ENCODE data around the gene VPS50. TPM values are rescaled to one million over a fixed set of nuclear protein-coding genes. Genes with fewer than 3 reads are reported as not detected.
A peak's percentile ranks its signal among the peaks of the same experiment; 100 is the strongest.

VPS50 gene
- total RNA-seq, 4 donors from 2014 or later: 17.2 to 52.2 (median 34.3) TPM

GRCh38 chr7:93245525-93246432 lies 13.6 kb downstream of the VPS50 start:
- intact Hi-C loops (cut with DNase I; ENCODE audit: low total_unique reads): no loop called here
- peak overlapping the region in 1 of 4 donors; percentile 6 for H3K4me3 ChIP-seq

GRCh38 chr7:93249491-93250148 lies 17.5 kb downstream of the VPS50 start:
- Histone ChIP-seq H3K9me3 (no peaks in the 10 kb centered on the region), H3K27ac (no peak overlapping the region), H3K4me1 (peaks cover 3% of the 10 kb centered on the region in 2 donors), H3K4me3 (no peak overlapping the region), H3K27me3 (no peaks in the 10 kb centered on the region), H3K36me3 (no peaks in the 10 kb centered on the region)
- DNase-seq (no peak), ATAC-seq (no peak)
- in situ Hi-C loops (cut with MboI; ENCODE audit: low sequenced_read_pairs in 4 of 4) (loop anchor here in 1 of 4 donors (25.0 kb wide), 1 partner anchor 763 kb away; the partner anchor contains the start of gene BET1), intact Hi-C loops (cut with DNase I; ENCODE audit: low total_unique reads) (no loop called here)
- TF ChIP-seq CTCF (IDR thresholded peaks at IDR 0.05 in 4 of 5, conservative IDR thresholded peaks at IDR 0.05 in 1 of 5) (no peak), POLR2A (IDR thresholded peaks at IDR 0.05) (no peak)

More at GRCh38 chr7:93245525-93246432, 13.6 kb downstream of the VPS50 start:
- TF ChIP-seq POLR2A (IDR thresholded peaks at IDR 0.05): no peak
- peak in 4 of 5 experiments; percentile 14 to 67 (median 52) for TF ChIP-seq CTCF (IDR thresholded peaks at IDR 0.05 in 4 of 5, conservative IDR thresholded peaks at IDR 0.05 in 1 of 5)
- in situ Hi-C loops (cut with MboI; ENCODE audit: low sequenced_read_pairs in 4 of 4): loop anchor here in 1 of 4 donors (25.0 kb wide), 1 partner anchor 767 kb away; the partner anchor contains the start of gene BET1
- Histone ChIP-seq H3K4me1 (peaks cover 3% of the 10 kb centered on the region in 2 donors), H3K9me3 (no peaks in the 10 kb centered on the region), H3K27ac (no peak overlapping the region), H3K27me3 (no peaks in the 10 kb centered on the region), H3K36me3 (no peaks in the 10 kb centered on the region)
- no peak for DNase-seq
- no peak for ATAC-seq

- no peaks in the 10 kb centered on the region for H3K27me3 ChIP-seq
- no peak overlapping the region for H3K4me3 ChIP-seq
- intact Hi-C loops (cut with DNase I; ENCODE audit: low total_unique reads): no loop called here
- in situ Hi-C loops (cut with MboI; ENCODE audit: low sequenced_read_pairs in 4 of 4): no loop called here
- TF ChIP-seq POLR2A (IDR thresholded peaks at IDR 0.05) (no peak), CTCF (IDR thresholded peaks at IDR 0.05 in 4 of 5, conservative IDR thresholded peaks at IDR 0.05 in 1 of 5) (no peak)
- no peaks in the 10 kb centered on the region for H3K4me1 ChIP-seq
- no peak for DNase-seq
- no peaks in the 10 kb centered on the region for H3K9me3 ChIP-seq
- H3K36me3 ChIP-seq: peaks cover 0 to 11% of the 10 kb centered on the region in 2 donors
- H3K27ac ChIP-seq: no peak overlapping the region
- no peak for ATAC-seq
Measured at GRCh38 chr7:93258661-93259060, 26.5 kb downstream of the VPS50 start.

- intact Hi-C loops (cut with DNase I; ENCODE audit: low total_unique reads) (no loop called here), in situ Hi-C loops (cut with MboI; ENCODE audit: low sequenced_read_pairs in 4 of 4) (no loop called here)
- Histone ChIP-seq H3K4me3 (no peak overlapping the region), H3K4me1 (no peaks in the 10 kb centered on the region), H3K27me3 (no peaks in the 10 kb centered on the region), H3K9me3 (no peaks in the 10 kb centered on the region), H3K27ac (no peak overlapping the region), H3K36me3 (peaks cover 0 to 18% of the 10 kb centered on the region in 2 donors)
- ATAC-seq (no peak), DNase-seq (no peak)
- TF ChIP-seq POLR2A (IDR thresholded peaks at IDR 0.05): no peak
Measured at GRCh38 chr7:93262535-93262934, 30.4 kb downstream of the VPS50 start.

GRCh38 chr7:93265220-93265619 lies 33.1 kb downstream of the VPS50 start:
- no peak overlapping the region for H3K4me3 ChIP-seq
- no peaks in the 10 kb centered on the region for H3K27me3 ChIP-seq
- H3K36me3 ChIP-seq: peaks cover 0 to 12% of the 10 kb centered on the region in 2 donors
- H3K9me3 ChIP-seq: no peaks in the 10 kb centered on the region
- TF ChIP-seq POLR2A (IDR thresholded peaks at IDR 0.05) (no peak), CTCF (IDR thresholded peaks at IDR 0.05 in 4 of 5, conservative IDR thresholded peaks at IDR 0.05 in 1 of 5) (no peak)
- no peak for ATAC-seq
- intact Hi-C loops (cut with DNase I; ENCODE audit: low total_unique reads): no loop called here
- no peak for DNase-seq
- H3K4me1 ChIP-seq: no peaks in the 10 kb centered on the region
- in situ Hi-C loops (cut with MboI; ENCODE audit: low sequenced_read_pairs in 4 of 4): no loop called here
- H3K27ac ChIP-seq: no peak overlapping the region

Measured in gastrocnemius medialis (tissue), 4 donors.